SK-N-SH (cell line): ENCODE data around the gene SYNPO2. TPM values are rescaled to one million over a fixed set of nuclear protein-coding genes. Genes with fewer than 3 reads are reported as not detected.

ENCODE experiments used
- CTCF ChIA-PET: fragments of 300-600, 350-600 bp; formaldehyde crosslinking; extraction: SDS; loops from one replicate; lab custom pipeline; 2021; lab: Yijun Ruan, JAX
- POLR2A ChIA-PET: fragments of 350-600 bp; sonication (Branson Sonifier 250); formaldehyde crosslinking; extraction: SDS; loops from one replicate; lab custom pipeline; 2020; ENCODE audit warnings: antibody characterized with exemption, inconsistent platforms; lab: Yijun Ruan, JAX
- DNase-seq: peaks from one replicate; pipeline ENCODE4 v3.0.0; 2012
- H2AFZ ChIP-seq: fragments of 200-600 bp; sonication (generic); 2 replicates; pipeline ENCODE4 v1.8.1; 2016; ENCODE audit warnings: antibody characterized with exemption, mild to moderate bottlenecking, low read depth
- H3F3A ChIP-seq: fragments of 200-600 bp; sonication (generic); replicated peaks from 2 replicates; pipeline ENCODE3; 2016; ENCODE audit warnings: antibody characterized with exemption, mild to moderate bottlenecking; ENCODE audit not compliant: insufficient read depth
- H3K27ac ChIP-seq, 2 experiments: fragments of 200-500 bp in 1 of 2; fragments of 200-600 bp in 1 of 2; sonication (Bioruptor generic) in 1 of 2; sonication (generic), shearing (Covaris generic) in 1 of 2; 2 replicates each; pipeline versions ENCODE4 v1.5.1 to v1.6.1; 2014 to 2016; ENCODE audit warnings: low read depth in 2 of 2, inconsistent platforms in 1 of 2, low read length in 1 of 2, mild to moderate bottlenecking in 1 of 2, mixed read lengths in 1 of 2
- H3K27me3 ChIP-seq: fragments of 200-600 bp; sonication (generic), shearing (Covaris generic); 2 replicates; pipeline ENCODE4 v1.6.1; 2016; ENCODE audit warnings: mixed run types; ENCODE audit not compliant: insufficient read depth
- H3K36me3 ChIP-seq, 2 experiments: fragments of 200-500 bp in 1 of 2; fragments of 200-600 bp in 1 of 2; sonication (Bioruptor generic) in 1 of 2; sonication (generic) in 1 of 2; replicated peaks in 1 of 2; 2 replicates each; pipeline versions ENCODE3 to v1.5.1; 2014 to 2016; ENCODE audit warnings: low read length in 1 of 2, mild to moderate bottlenecking in 1 of 2; ENCODE audit not compliant: insufficient read depth in 2 of 2, control insufficient read depth in 1 of 2
- H3K4me1 ChIP-seq, 2 experiments: fragments of 200-500 bp in 1 of 2; fragments of 200-600 bp in 1 of 2; sonication (Bioruptor generic) in 1 of 2; sonication (generic), shearing (Covaris generic) in 1 of 2; 2 replicates each; pipeline versions ENCODE4 v1.5.1 to v1.6.1; 2014 to 2016; ENCODE audit warnings: low read depth in 1 of 2, low read length in 1 of 2, mixed run types in 1 of 2; ENCODE audit not compliant: insufficient read depth in 2 of 2, control insufficient read depth in 1 of 2
- H3K4me2 ChIP-seq: fragments of 200-600 bp; sonication (generic), shearing (Covaris generic); 2 replicates; pipeline ENCODE4 v1.6.1; 2017; ENCODE audit warnings: mixed run types
- H3K4me3 ChIP-seq, 2 experiments: fragments of 200-500 bp in 1 of 2; fragments of 200-600 bp in 1 of 2; sonication (Bioruptor generic) in 1 of 2; sonication (generic), shearing (Covaris generic) in 1 of 2; 2 replicates each; pipeline versions ENCODE4 v1.5.1 to v1.8.1; 2014 to 2016; ENCODE audit warnings: low read depth in 2 of 2, inconsistent platforms in 1 of 2, low read length in 1 of 2, mild to moderate bottlenecking in 1 of 2, mixed read lengths in 1 of 2, moderate library complexity in 1 of 2
- H3K79me2 ChIP-seq: fragments of 200-600 bp; sonication (generic); 2 replicates; pipeline ENCODE4 v1.8.1; 2017; ENCODE audit warnings: mild to moderate bottlenecking; ENCODE audit not compliant: insufficient read depth
- H3K9ac ChIP-seq: fragments of 200-600 bp; sonication (generic); 2 replicates; pipeline ENCODE4 v1.6.1; 2017; ENCODE audit warnings: mixed run types
- H3K9me2 ChIP-seq: fragments of 200-600 bp; sonication (generic); 2 replicates; pipeline ENCODE4 v1.6.1; 2017; ENCODE audit warnings: mixed run types
- H3K9me3 ChIP-seq: fragments of 200-600 bp; sonication (generic); 2 replicates; pipeline ENCODE4 v1.6.1; 2017; ENCODE audit warnings: mixed run types, mild to moderate bottlenecking, moderate library complexity
- H4K20me1 ChIP-seq: fragments of 200-600 bp; sonication (generic); 2 replicates; pipeline ENCODE4 v1.6.1; 2017; ENCODE audit warnings: mild to moderate bottlenecking, mixed run types; ENCODE audit not compliant: insufficient read depth
- CHD2 ChIP-seq: fragments of 150-350 bp; IDR thresholded peaks from 2 replicates; pipeline ENCODE4 v1.6.1; 2018; ENCODE audit warnings: low read length; ENCODE audit not compliant: partially characterized antibody
- ELF1 ChIP-seq: IDR thresholded peaks from 2 replicates; pipeline ENCODE4 v1.4.0; 2012
- EZH2phosphoT487 ChIP-seq: fragments of 200-600 bp; sonication (generic); IDR thresholded peaks from 2 replicates; pipeline ENCODE4 v1.6.1; 2017; ENCODE audit warnings: low read depth, mixed run types, mild to moderate bottlenecking, antibody characterized with exemption, moderate library complexity, borderline replicate concordance
- FOSL2 ChIP-seq: IDR thresholded peaks from 2 replicates; pipeline ENCODE4 v1.4.0; 2012; ENCODE audit warnings: low read depth, mild to moderate bottlenecking, moderate library complexity, borderline replicate concordance
- FOXJ3 ChIP-seq: sonication (generic); formaldehyde crosslinking; IDR thresholded peaks from 2 replicates; pipeline ENCODE4 v1.5.1; 2020; ENCODE audit warnings: mild to moderate bottlenecking, missing genetic modification reagents
- FOXM1 ChIP-seq: IDR thresholded peaks from 2 replicates; pipeline ENCODE4 v1.4.0; 2012; ENCODE audit warnings: low read depth, mild to moderate bottlenecking
- MXI1 ChIP-seq: IDR thresholded peaks from 2 replicates; pipeline ENCODE4 v1.6.1; 2012; ENCODE audit warnings: mild to moderate bottlenecking, low read depth, low read length, improper control_type of control experiment
- NRF1 ChIP-seq: IDR thresholded peaks from 2 replicates; pipeline ENCODE4 v1.6.1; 2012; ENCODE audit warnings: low read depth, mild to moderate bottlenecking, low read length
- PBX3 ChIP-seq: IDR thresholded peaks from 2 replicates; pipeline ENCODE4; 2012
- RAD21 ChIP-seq: IDR thresholded peaks from 2 replicates; pipeline ENCODE4 v1.6.1; 2012; ENCODE audit warnings: mild to moderate bottlenecking, low read length
- RFX5 ChIP-seq: IDR thresholded peaks from 2 replicates; pipeline ENCODE4 v1.6.1; 2012; ENCODE audit warnings: mild to moderate bottlenecking, improper control_type of control experiment, low read length
- SMC3 ChIP-seq: IDR thresholded peaks from 2 replicates; pipeline ENCODE4 v1.6.1; 2012; ENCODE audit warnings: low read depth, low read length, improper control_type of control experiment
- TAF1 ChIP-seq: IDR thresholded peaks from 2 replicates; pipeline ENCODE4 v1.6.1; 2012; ENCODE audit warnings: low read depth, mild to moderate bottlenecking, low read length, moderate library complexity, borderline replicate concordance
- TCF12 ChIP-seq: IDR thresholded peaks from 2 replicates; pipeline ENCODE4 v1.4.0; 2012
- TEAD4 ChIP-seq: IDR thresholded peaks from 2 replicates; pipeline ENCODE4 v1.4.0; 2012; ENCODE audit warnings: mild to moderate bottlenecking, borderline replicate concordance; ENCODE audit not compliant: insufficient read depth
- ZBTB33 ChIP-seq: IDR thresholded peaks from 2 replicates; pipeline ENCODE4 v1.4.0; 2012; ENCODE audit warnings: low read depth, borderline replicate concordance
- WGBS: methylation state at CpG from one replicate; pipeline ENCODE4 v1.1.6; 2017; ENCODE audit warnings: low lambda C conversion rate; 5-methylcytosine and 5-hydroxymethylcytosine counted together
- polyA plus RNA-seq, 3 experiments: library from polyadenylated mRNA; depleted of rRNA; stranded (reverse); fragments of >200 nt; gene quantifications; 2 replicates each; pipeline ENCODE4 v1.2.3, GENCODE V29; 2012
- TF ChIP-seq, protein P1 (sequence below): fragments of 150-350 bp; IDR thresholded peaks from 2 replicates; pipeline ENCODE4 v1.6.1; 2017; ENCODE audit warnings: antibody characterized with exemption, low read length, low read depth, borderline replicate concordance
- TF ChIP-seq, protein P2 (sequence below): fragments of 200-600 bp; sonication (generic); IDR thresholded peaks from 2 replicates; pipeline ENCODE4 v1.6.1; 2017; ENCODE audit warnings: antibody characterized with exemption, mild to moderate bottlenecking, moderate library complexity
- TF ChIP-seq, protein P3 (sequence below): IDR thresholded peaks from 2 replicates; pipeline ENCODE4 v1.4.0; 2012; ENCODE audit warnings: low read depth, borderline replicate concordance
- TF ChIP-seq, protein P4 (sequence below): IDR thresholded peaks from 2 replicates; pipeline ENCODE4 v1.6.1; 2012; ENCODE audit warnings: mild to moderate bottlenecking, low read depth, low read length, moderate library complexity
- TF ChIP-seq, protein P5 (sequence below): IDR thresholded peaks from 2 replicates; pipeline ENCODE4 v1.4.0; 2012; ENCODE audit warnings: low read depth

SYNPO2 gene
- polyA plus RNA-seq, 1 of the 3 experiments (the other 2 are of a cell fraction): 7.2 TPM

GRCh38 chr4:119103263-119103662 is 214.6 kb downstream of the SYNPO2 start:
- DNase-seq: no peak
- Histone ChIP-seq H3K36me3 (no peaks in the 10 kb centered on the region), H3K27ac (peak overlapping the region in 1 of 2 experiments; percentile 82; a peak in 2 of 4 replicates), H2AFZ (peak overlapping the region; percentile 61), H4K20me1 (no peaks in the 10 kb centered on the region), H3K4me2 (peak overlapping the region; percentile 30; the same call in 1 of the 2 replicates), H3K9me3 (no peaks in the 10 kb centered on the region), H3K79me2 (no peaks in the 10 kb centered on the region), H3F3A (peaks cover 23% of the 10 kb centered on the region), H3K4me1 (peaks cover 4 to 44% of the 10 kb centered on the region in 2 experiments; a peak in 3 of 4 replicates), H3K4me3 (no peak overlapping the region), H3K9ac (peak overlapping the region; percentile 42; the same call in 1 of the 2 replicates), H3K9me2 (no peaks in the 10 kb centered on the region), H3K27me3 (no peaks in the 10 kb centered on the region)
- ChIA-PET CTCF (interaction anchor here (1.0 to 1.1 kb wide), 3 partner anchors 10 to 61 kb away, joined by 3 to 5 read pairs (median 4); no protein-coding TSS in a partner anchor), POLR2A (no interaction called here)
- WGBS: 6% methylated on average over 2 of the region's 2 CpGs
- TF ChIP-seq SMC3: no peak
- TF ChIP-seq TCF12: peak; percentile 95
- TF ChIP-seq, protein P1, sequence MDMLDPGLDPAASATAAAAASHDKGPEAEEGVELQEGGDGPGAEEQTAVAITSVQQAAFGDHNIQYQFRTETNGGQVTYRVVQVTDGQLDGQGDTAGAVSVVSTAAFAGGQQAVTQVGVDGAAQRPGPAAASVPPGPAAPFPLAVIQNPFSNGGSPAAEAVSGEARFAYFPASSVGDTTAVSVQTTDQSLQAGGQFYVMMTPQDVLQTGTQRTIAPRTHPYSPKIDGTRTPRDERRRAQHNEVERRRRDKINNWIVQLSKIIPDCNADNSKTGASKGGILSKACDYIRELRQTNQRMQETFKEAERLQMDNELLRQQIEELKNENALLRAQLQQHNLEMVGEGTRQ: no peak
- peak; percentile 87 for TF ChIP-seq ZBTB33
- TF ChIP-seq FOXJ3 (CRISPR knock-in tag): no peak
- TF ChIP-seq TAF1: peak; percentile 28; the same call in 1 of the 2 replicates
- TF ChIP-seq FOSL2: peak; percentile 98
- no peak for TF ChIP-seq RAD21
- peak; percentile 97 for TF ChIP-seq TEAD4
- TF ChIP-seq EZH2phosphoT487: no peak
- peak; percentile 82 for TF ChIP-seq ELF1
- peak; percentile 82; the same call in 1 of the 2 replicates for TF ChIP-seq FOXM1
- TF ChIP-seq, protein P2, sequence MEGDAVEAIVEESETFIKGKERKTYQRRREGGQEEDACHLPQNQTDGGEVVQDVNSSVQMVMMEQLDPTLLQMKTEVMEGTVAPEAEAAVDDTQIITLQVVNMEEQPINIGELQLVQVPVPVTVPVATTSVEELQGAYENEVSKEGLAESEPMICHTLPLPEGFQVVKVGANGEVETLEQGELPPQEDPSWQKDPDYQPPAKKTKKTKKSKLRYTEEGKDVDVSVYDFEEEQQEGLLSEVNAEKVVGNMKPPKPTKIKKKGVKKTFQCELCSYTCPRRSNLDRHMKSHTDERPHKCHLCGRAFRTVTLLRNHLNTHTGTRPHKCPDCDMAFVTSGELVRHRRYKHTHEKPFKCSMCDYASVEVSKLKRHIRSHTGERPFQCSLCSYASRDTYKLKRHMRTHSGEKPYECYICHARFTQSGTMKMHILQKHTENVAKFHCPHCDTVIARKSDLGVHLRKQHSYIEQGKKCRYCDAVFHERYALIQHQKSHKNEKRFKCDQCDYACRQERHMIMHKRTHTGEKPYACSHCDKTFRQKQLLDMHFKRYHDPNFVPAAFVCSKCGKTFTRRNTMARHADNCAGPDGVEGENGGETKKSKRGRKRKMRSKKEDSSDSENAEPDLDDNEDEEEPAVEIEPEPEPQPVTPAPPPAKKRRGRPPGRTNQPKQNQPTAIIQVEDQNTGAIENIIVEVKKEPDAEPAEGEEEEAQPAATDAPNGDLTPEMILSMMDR: no peak
- no peak for TF ChIP-seq MXI1
- peak; percentile 75 for TF ChIP-seq PBX3
- TF ChIP-seq, protein P3, sequence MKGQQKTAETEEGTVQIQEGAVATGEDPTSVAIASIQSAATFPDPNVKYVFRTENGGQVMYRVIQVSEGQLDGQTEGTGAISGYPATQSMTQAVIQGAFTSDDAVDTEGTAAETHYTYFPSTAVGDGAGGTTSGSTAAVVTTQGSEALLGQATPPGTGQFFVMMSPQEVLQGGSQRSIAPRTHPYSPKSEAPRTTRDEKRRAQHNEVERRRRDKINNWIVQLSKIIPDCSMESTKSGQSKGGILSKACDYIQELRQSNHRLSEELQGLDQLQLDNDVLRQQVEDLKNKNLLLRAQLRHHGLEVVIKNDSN: 0 out of 2 replicates have a peak, but pooled peaks have one; percentile 6
- TF ChIP-seq, protein P4, sequence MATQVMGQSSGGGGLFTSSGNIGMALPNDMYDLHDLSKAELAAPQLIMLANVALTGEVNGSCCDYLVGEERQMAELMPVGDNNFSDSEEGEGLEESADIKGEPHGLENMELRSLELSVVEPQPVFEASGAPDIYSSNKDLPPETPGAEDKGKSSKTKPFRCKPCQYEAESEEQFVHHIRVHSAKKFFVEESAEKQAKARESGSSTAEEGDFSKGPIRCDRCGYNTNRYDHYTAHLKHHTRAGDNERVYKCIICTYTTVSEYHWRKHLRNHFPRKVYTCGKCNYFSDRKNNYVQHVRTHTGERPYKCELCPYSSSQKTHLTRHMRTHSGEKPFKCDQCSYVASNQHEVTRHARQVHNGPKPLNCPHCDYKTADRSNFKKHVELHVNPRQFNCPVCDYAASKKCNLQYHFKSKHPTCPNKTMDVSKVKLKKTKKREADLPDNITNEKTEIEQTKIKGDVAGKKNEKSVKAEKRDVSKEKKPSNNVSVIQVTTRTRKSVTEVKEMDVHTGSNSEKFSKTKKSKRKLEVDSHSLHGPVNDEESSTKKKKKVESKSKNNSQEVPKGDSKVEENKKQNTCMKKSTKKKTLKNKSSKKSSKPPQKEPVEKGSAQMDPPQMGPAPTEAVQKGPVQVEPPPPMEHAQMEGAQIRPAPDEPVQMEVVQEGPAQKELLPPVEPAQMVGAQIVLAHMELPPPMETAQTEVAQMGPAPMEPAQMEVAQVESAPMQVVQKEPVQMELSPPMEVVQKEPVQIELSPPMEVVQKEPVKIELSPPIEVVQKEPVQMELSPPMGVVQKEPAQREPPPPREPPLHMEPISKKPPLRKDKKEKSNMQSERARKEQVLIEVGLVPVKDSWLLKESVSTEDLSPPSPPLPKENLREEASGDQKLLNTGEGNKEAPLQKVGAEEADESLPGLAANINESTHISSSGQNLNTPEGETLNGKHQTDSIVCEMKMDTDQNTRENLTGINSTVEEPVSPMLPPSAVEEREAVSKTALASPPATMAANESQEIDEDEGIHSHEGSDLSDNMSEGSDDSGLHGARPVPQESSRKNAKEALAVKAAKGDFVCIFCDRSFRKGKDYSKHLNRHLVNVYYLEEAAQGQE: no peak
- 0 out of 2 replicates have a peak, but pooled peaks have one; percentile 18 for TF ChIP-seq RFX5
- no peak for TF ChIP-seq CHD2
- TF ChIP-seq NRF1: no peak
- TF ChIP-seq, protein P5, sequence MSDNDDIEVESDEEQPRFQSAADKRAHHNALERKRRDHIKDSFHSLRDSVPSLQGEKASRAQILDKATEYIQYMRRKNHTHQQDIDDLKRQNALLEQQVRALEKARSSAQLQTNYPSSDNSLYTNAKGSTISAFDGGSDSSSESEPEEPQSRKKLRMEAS: peak; percentile 78
